GM12872 (cell line): ENCODE measurements around the gene CFL2.

Experiments
- CTCF ChIP-seq: IDR thresholded peaks from 3 replicates; pipeline ENCODE4 v1.5.1; 2011; ENCODE audit warnings: low read depth, mild to moderate bottlenecking, low read length, moderate library complexity; ENCODE audit not compliant: insufficient read depth

Gene CFL2

GRCh38 chr14:34707722-34708121, 6.7 kb downstream of the CFL2 start:
- no peak for TF ChIP-seq CTCF

- TF ChIP-seq CTCF, result no peak
Observed at GRCh38 chr14:34701808-34702207, 12.6 kb downstream of the CFL2 start.

- no peak for TF ChIP-seq CTCF
Observed at GRCh38 chr14:34700622-34701130, 13.7 kb downstream of the CFL2 start.

GRCh38 chr14:34699873-34700621, 14.3 kb downstream of the CFL2 start:
- TF ChIP-seq CTCF, result no peak

- no peak for TF ChIP-seq CTCF
Observed at GRCh38 chr14:34693228-34693939, 21.0 kb downstream of the CFL2 start.

- TF ChIP-seq CTCF, result no peak
Observed at GRCh38 chr14:34692898-34693227, 21.5 kb downstream of the CFL2 start.

- no peak for TF ChIP-seq CTCF
Observed at GRCh38 chr14:34692348-34692747, 22.0 kb downstream of the CFL2 start.
